Stimulated activated CD8-positive, alpha-beta memory T cell treated with anti-CD3 and anti-CD28 coated beads, Interleukin-2, amount 100 ng/mL, for 1 hour (primary cell): ENCODE data around the gene GSTM4.

Experiments used
- DNase-seq, 2 donors: peaks; one replicate each; pipeline ENCODE4 v3.0.0-alpha.2; 2020; ENCODE audit warnings: low read depth in 2 of 2

The GSTM4 gene

DNA sequence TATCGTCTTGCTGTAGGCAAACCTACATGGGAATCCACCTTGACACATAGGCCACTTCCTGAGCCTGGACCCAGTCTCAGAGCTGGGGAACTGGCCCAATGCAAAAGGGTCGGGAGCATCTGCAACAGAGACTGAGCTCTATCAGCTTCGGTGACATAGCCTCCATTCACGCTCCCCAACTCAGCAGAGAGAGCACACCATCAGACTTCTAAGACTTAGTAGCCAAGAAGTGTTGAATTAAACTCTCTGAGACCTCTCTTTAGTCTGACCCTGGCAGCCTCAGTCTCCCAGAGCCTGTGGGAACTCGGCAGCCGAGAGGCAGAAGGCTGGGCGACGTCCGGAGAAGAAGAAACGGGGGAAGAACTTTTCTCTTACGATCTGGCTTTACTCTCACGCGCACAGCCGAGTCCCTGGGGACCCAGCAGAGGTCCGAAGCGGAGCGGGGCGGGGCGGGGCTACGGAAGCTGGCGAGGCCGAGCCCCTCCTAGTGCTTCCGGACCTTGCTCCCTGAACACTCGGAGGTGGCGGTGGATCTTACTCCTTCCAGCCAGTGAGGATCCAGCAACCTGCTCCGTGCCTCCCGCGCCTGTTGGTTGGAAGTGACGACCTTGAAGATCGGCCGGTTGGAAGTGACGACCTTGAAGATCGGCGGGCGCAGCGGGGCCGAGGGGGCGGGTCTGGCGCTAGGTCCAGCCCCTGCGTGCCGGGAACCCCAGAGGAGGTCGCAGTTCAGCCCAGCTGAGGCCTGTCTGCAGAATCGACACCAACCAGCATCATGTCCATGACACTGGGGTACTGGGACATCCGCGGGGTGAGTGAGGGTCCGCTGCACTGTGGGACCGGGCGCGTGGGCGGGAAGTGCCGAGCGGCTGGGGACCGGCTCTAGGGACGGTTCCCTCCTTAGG is at the start of gene GSTM4:
TSS of gene GSTM4 (plus strand) at position 485 of the 905 bp plus-strand sequence. CDS start at position 776, 291 bp downstream.
- DNase-seq, result peak; percentile 34 to 47

GRCh38 chr1:109609881-109610280 is 46.0 kb upstream of the GSTM4 start:
- no peak for DNase-seq

DNA sequence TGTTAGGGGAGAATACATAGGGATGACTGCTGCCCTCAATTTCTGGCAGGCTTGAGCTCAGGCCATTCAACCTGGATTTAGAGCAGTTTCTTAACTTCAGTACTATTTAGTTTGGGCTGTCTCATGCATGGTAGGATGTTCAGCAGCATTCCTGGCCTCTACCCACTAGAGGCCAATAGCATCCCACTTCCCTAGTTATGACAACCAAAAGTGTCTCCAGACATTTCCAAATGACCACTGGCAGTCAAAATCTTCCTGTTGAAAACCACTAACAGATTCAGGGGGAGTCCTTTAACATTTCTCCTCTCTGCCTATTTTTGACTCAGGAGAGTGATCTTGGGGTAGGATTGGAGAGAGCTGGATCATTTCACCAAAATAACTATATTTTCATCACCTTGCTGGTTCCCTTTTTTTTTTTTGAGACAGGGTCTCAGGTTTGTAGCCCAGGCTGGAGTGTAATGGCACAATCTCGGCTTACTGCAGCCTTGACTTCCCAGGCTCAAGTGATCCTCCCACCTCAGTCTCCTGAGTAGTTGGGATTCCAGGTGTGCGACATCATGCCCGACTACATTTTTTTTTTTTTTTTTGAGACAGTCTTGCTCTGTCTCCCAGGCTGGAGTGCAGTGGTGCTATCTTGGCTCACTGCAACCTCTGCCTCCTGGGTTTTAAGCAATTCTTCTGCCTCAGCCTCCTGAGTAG is 45.1 kb upstream of the GSTM4 start:
- DNase-seq, result no peak

DNA sequence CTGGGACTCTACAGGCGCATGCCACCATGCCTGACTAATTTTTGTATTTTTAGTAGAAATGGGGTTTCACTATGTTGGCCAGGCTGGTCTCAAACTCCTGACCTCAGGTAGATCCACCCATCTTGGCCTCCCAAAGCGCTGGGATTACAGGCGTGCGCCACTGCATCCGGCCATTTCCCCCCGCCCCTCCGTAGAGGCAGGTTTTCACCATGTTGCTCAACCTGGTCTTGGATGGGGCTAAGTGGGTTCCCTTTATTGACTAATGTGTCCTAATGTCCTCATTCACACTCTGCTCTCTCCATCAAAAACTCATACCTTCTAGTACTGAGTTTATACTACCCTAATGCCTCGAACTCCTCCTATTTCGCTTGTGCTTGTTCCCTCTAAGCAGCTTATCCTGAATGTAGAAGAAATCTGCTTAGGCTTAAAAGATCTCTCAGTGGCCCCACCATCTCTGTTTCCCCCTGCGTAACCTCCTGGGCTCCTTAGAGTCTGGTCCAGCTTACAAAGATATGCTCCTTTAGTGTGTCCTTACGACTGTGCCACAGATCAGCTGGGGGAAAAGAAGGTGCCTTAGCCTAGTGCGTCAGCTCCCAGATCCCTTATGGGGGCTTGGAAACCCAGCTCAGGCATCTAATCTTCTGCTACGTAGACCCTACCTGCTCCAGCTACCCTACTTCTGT is 44.5 kb upstream of the GSTM4 start:
- DNase-seq, result no peak

DNA sequence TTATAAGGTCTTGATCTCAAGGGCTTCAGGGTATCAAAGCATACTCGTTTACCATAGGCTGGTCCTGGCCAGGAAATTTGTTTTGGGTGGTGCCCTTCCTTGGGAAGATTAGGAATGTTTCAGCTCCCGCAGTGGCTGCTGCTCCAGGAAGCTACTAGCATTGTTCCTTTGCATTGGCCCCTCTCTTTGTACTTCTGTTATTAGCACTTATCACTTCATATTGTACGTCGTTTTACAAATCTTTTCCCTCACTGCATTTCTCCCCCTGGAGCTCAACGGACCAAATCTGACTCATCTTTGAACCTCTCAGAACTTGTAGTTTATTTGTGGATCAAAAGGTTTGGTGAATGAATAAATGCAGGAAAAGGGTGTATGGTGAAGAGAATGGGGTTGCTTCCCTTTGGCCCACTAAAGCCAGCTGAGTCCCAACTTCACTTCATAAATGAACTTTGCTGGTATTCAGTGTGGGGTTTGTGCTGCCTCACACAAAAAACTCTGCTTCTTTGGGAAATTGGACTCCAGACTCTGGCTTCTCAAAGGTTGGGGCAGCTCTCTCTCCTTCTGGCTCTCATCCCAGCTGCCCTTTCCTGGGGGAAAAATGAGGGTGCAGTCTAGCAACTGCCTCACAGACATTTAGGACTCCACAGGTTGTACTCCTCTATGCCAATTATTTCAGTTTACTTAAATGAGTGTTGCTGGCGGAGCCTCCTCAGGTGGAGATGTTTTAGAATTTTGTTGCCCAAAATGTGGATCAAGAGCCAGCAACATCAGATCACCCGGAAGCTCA is 42.3 kb upstream of the GSTM4 start:
- DNase-seq, result no peak

GRCh38 chr1:109615879-109616278 is 40.0 kb upstream of the GSTM4 start:
- no peak for DNase-seq

- no peak for DNase-seq
Observed at GRCh38 chr1:109616391-109616790, 39.5 kb upstream of the GSTM4 start.

DNA sequence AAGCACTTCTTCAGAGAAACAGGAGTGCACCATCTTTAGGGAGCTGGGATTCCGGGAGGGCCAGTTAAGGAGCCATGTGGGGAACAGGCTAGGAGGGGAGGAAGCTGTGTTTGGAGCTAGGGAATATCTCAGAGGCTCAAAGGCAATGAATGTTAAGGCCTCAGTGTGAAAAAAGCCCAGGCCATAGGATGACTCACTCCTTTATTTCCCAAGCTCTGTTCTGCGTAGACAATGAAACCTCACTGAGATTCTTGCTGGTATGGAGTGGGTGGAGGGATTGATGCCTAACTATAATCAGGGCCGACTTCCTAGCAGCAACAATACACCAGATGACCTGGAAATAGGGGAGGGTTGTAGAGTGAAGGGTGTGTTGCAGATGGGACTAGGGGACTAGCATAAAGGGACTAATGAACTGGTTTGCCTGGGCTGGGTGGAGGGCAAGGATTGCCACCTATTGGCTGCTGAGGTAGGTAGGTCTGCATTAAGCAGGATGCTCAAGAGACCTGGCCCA is 38.6 kb upstream of the GSTM4 start:
- DNase-seq, result no peak

GRCh38 chr1:109618661-109619575 is 37.0 kb upstream of the GSTM4 start:
- DNase-seq, result no peak

DNA sequence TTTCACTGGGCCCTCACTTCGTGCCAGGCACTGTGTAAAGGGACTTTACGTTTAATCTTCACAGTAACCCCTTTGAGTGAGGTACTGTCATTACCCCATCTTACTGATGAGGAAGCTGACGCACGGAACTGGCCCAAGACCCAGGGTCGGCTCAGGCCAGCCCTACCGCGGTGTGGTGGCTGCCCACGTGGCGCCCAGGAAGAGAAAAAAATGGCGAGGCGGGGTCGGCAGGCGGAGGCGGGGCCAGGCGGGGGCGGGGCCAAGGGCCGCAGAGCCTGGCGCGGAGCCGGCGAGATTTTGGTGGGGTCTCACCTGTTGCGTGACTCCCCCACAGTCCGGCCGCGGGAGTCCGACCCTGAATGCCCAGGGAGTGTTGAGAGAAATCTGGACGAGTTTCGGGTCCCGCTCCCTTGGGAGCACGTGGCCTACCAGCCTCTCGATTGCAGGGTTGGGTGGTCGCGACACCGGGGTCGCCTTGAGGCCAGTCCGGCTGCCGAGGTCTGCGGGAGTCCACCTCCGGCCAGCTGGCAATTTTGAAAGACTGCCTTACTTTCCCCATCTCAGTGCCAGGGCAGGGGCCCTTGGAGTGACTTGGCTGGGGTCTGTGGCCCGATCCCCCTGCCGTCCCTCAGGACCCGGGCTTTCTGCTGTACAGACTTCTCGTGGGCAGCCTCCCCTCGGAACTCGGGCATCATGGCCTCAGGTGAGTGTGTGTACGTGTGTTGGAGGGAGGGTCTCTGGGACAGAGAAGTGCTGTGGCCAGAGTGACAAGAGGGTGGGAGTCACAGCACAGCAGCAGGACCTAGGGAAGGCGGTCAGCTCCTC is 36.1 kb upstream of the GSTM4 start, which contains the start of the genes AMPD2 and GNAT2:
TSS of gene AMPD2 (plus strand) at position 262 of the 825 bp plus-strand sequence. CDS start 1,339 bp downstream, outside the sequence.
TSS of gene GNAT2 (minus strand) at position 41 of the 825 bp plus-strand sequence. CDS start 6,746 bp downstream, outside the sequence.
- DNase-seq, result peak; percentile 43 to 49

- no peak for DNase-seq
Observed at GRCh38 chr1:109620401-109620791, 35.5 kb upstream of the GSTM4 start.

DNA sequence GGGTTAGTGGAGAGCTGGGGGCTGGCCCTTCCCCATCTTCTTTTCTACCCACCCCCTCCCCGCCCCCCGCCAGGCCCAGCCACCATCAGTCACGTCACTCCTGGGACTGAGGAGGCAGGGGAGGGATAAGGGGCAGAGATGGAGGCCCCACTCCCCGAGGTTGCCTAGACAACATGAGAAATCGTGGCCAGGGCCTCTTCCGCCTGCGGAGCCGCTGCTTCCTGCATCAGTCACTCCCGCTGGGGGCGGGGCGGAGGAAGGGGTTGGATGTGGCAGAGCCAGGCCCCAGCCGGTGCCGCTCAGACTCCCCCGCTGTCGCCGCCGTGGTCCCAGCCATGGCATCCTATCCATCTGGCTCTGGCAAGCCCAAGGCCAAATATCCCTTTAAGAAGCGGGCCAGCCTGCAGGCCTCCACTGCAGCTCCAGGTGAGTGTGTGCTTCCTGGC is 35.0 kb upstream of the GSTM4 start:
- peak; percentile 90 to 94 for DNase-seq

DNA sequence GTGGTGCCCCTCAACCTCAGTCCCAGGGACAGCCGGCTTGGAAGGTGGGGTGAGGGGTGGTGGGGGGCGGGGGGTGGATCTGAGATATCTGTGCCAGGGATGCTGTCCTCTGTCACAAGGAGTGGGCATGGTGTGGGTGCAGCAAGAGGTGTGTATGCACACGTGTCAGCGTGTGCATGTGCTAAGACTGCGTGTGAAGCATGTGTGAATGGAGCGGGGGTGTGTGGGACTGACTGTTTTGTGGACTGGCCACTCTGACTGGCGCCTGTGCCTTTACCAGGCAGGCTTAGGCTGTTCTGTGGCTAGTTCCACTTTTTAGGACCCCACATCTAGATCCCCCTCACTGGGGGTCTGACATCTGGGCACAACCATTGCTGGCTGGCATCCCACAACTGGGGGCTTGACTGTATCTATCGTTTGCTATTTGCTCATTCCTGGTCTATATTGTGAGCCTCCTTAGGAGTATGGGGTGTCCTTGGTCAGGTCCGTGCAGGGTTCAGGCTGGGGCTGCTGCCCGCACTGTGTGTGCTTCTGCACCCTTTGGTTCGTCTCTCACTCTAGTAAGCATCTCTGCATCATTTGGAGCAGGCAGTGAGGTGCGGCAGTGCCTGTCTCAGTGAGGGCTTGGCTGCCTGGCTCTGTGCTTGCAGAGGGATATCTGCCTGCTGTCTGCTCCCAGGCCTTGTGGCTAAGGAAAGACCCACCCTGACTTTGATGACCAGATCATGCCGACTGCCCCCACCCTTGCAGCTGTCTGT is 34.3 kb upstream of the GSTM4 start:
- no peak for DNase-seq

DNA sequence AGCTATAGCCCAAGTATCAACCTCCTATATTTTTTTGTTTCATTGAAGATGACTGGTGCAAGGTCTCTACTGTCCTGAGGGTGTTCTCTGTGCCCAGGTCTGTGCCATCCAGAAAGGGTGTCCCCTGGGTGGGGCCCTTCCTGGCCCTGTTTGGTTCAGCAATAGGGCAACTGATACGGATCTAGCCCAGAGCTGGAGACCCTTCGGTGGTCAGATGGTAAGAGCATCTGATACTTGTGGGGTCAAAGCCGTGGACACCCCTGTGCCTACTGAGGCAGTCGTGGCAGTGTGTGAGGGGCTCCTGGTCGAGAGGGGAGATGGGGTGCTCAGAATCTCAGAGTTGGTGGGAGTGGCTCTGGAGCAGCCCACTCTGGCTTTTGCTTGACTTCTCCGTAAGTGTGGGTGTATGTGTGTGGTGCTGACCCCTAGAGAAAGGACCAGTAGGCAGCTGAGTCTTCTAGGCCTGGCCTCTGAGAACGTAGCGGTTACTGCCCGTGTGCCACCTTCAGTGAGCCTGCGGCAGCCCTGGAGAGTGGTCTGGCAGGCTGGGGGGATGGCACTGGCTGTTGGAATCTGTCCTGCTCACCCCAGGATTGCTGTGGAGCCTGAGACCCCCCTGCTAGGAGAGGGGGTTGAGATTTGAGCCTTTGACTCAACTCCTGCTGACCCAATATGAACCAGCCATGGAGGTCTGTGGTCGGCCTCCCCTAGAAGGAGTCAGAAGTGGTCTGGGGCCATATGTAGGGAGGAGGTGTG is 33.6 kb upstream of the GSTM4 start:
- no peak for DNase-seq

- DNase-seq, result no peak
Observed at GRCh38 chr1:109622895-109623294, 33.0 kb upstream of the GSTM4 start.

DNA sequence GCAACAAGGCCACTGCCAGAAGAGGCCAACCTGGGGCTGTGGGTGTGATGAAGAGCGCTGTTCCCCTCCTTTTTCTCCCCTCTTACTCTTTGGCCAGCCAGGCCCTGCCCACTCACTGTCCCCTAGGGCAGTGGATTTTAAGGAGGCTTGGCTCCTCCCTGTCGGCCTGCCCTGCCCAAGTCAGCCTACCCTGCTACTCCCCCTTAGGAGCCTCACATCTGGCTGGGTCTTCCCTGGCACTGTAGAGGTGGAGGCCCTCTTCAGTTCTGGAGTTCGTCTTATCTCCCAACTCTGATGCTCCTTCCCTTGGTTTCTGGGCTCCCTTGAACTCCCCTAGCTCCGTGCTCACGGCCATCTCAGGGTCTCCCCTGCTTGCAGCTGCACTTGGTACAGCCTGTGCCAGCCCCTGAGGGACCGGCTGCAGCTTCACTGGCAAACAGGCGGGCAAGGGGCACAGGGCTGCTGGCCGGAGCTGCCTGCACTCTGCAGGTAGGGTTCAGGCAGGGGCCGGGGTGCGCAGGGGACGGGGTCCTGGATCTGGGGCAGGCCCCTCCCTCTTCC is 32.2 kb upstream of the GSTM4 start:
- DNase-seq, result no peak
